ENCODE data around the gene FAM185A.
"Not testable (repeated sequence)": the region's sequence is repeated elsewhere in the genome, so short reads cannot be mapped to it uniquely, and the experiment has no call there.

FAM185A gene

DNA sequence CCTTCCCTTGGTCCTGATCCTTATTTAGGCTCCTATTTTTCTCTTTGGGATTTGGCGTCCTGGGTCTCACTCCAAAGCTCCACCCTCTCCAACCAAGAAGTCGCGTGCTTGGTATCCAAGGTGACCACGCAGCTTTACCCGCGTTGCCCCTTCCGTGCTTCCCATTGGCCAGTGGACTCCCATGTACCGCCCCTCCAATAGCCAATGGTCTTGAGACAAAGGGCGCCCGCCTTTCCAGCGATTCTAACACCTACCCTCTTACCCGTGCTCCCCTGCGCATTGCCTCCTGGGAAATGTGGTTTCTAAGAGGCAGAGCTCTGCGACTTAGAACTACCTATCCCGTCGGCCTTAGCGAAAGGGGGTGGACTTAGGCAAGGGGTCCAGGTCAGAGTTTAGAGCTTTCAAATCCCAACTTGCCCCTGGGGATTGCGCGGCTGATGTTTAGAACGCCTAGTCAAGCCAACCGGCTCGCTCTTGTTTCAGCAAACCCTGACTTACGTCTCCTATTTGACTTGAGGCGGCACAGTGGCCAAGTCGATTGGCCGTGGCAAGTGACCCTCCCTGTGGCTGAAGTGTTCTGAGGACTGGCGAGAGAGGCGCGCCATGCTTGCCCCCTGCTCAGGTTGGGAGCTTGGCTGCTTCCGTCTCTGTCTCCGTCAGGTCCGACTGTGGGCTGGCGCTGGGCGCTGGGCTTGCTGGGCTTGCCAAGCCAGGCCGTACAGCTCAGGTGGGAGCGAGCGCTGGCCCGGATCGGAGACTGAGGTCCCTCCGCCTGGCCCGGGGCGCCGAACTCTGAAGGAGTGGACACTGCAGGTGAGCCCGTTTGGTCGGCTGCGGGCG is at the start of gene FAM185A:
TSS of gene FAM185A (plus strand) at position 395 of the 840 bp plus-strand sequence. CDS start at position 604, 209 bp downstream.
- DNase-seq (ENCODE audit: low read depth): peak; percentile 90

- DNase-seq (ENCODE audit: low read depth): not testable (repeated sequence)
These were observed 35.6 kb upstream of the FAM185A start for GRCh38 chr7:102713011-102713690.

GRCh38 chr7:102713691-102714080 is 35.1 kb upstream of the FAM185A start:
- not testable (repeated sequence) for DNase-seq (ENCODE audit: low read depth)

DNA sequence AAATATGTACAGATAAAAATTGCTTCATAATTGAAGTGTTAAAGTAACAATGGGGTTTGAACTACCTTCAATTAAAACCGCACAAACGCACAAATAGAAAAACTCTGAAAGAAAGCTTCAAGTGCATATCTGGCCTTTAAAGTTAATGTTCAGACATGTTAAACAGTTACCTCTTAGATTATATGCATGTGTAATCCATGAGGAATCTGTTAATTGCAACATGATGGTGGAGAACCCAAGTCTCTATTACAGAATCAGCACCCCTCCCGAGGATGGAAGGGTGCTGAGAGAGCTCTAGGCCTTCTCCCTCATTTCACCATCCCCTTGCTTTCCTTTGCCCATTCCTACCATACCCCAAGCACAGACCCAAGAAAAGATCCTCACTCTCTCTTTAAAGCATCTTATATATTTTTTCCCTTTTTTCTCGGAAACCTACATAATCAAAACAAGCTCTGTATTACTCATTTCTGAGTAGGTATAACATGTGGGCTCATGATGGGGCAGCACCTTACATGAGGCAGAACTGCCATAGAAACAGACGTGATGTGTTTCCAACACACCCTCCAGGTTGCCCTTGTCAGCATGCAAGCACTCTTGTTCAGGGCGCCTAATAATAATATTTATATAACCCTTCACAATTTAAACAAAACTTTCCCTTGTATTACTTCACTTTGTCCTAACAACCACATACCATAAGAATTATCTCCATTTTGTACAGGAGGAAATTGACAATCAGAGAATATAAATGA is 33.9 kb upstream of the FAM185A start:
- not testable (repeated sequence) for DNase-seq (ENCODE audit: low read depth)

DNA sequence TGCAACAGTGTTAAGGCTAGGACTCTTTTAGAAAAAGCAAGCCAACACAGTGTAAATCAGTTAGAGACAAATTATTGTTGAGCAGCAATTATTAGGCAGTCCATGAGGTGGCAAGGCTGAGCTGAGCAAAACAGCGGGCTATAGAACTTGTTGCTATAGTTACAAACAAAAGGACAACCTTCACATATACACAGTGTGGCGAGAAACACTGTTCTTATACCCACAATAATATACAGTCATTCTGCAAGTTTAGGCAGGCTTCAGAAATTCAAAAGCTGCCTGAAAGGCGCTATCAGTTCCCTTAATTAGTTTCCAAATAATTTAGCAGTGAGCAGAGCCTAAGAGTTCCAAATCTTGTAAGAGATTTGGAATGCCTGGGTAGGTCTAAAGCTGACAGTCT is 33.1 kb upstream of the FAM185A start:
- not testable (repeated sequence) for DNase-seq (ENCODE audit: low read depth)

DNA sequence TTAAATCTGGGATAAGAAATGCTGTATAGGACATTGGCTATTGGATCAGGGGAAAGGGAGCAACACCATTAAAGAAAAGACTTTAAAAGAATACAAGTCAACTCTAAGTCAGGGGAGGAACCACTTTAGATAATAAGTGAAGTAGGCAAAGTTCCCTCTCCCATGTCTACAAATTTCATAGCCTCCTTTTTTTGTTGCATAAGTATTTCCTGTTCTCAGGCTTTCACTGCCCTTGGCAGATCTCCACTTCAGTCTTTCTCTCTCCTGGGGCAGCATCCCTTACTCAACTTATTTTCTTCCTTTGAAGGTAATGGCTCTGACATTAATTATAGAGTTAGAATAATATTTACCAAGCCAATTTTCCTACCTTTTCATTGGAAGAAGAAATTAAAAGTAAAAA is 30.3 kb upstream of the FAM185A start:
- DNase-seq (ENCODE audit: low read depth): not testable (repeated sequence)

DNA sequence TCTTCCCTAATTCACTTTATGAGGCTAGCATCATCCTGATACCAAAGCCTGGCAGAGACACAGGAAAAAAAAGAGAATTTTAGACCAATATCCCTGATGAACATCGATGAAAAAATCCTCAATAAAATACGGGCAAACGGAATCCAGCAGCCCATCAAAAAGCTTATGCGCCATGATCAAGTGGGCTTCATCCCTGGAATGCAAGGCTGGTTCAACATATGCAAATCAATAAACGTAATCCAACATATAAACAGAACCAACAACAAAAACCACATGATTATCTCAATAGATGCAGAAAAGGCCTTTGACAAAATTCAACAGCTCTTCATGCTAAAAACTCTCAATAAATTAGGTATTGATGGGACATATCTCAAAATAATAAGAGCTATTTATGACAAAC is 22.6 kb upstream of the FAM185A start:
- not testable (repeated sequence) for DNase-seq (ENCODE audit: low read depth)

- DNase-seq (ENCODE audit: low read depth): not testable (repeated sequence)
These were observed 19.1 kb upstream of the FAM185A start for GRCh38 chr7:102729670-102730069.

DNA sequence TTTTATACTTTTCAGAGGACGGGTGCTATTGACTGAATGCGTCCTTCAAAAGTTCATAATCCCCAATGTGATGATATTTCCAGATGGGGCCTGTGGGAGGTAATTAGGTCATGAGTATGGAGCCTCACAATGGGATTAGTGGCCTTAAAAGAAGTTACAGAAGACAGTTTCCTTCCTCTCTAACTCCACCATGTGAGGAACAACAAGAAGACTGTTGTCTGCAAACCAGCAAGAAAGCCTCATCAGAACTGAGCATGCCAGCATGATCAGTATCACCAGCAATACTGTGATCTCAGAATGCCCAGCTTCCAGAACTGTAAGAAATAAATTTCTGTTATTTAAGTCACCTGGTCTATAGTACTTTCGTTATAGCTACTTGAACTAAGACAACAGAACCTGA is 18.4 kb upstream of the FAM185A start:
- DNase-seq (ENCODE audit: low read depth): not testable (repeated sequence)

DNA sequence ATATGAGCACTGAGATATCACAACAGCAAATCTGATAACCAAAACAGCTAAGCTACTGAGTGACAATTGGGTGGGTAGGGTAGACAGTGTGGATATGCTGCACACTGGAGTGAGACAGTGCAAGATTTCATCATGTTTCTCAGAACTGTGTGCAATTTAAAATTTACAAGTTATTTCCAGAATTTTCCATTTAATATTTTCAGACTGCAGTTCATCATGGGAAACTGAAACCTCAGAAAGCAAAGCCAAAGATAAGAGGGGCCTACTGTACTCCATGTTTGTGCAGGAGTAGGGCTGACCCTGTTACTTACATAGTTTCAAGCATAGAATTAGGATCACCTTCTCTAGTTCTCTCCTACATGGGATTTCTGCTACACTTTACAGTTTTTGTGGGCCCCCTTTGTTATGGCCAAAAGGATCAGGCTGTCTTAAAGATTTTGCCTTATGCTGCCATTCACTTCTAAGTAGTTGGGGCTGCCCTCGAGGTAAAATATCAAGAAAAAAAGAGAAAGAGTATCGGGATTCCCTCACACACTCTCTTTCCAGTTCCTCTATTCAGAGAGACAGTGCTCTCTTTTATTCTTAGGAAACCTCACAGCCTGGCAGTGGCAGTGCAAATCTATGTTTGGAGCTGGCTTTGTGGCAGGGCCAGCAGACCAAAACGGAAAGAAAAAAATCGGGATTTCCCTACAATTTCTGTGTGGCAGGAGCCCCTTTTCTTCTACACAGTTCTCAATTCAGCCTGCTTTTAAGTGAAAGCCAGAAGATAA is 6.6 kb upstream of the FAM185A start:
- DNase-seq (ENCODE audit: low read depth): not testable (repeated sequence)

- not testable (repeated sequence) for DNase-seq (ENCODE audit: low read depth)
These were observed 4.9 kb upstream of the FAM185A start for GRCh38 chr7:102743861-102744260.

GRCh38 chr7:102745494-102746288 is 3.1 kb upstream of the FAM185A start:
- DNase-seq (ENCODE audit: low read depth): not testable (repeated sequence)

DNA sequence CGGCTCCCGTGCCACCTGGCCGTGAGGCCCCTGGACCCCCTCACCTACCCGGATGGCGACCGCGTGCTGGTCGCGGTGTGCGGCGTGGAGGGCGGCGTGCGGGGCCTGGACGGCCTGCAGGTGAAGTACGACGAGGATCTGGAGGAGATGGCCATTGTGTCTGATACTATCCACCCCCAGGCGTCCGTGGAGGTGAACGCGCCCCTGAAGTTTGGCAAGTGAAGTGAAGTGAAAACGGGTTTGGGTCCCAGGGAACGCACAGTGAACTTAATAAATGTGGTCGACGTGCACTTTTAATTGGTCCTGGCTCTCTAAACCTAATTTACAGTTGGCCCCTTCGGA is 617 bp downstream of the FAM185A start:
- not testable (repeated sequence) for DNase-seq (ENCODE audit: low read depth)

- not testable (repeated sequence) for DNase-seq (ENCODE audit: low read depth)
These were observed 9.4 kb downstream of the FAM185A start for GRCh38 chr7:102758227-102758626.

DNA sequence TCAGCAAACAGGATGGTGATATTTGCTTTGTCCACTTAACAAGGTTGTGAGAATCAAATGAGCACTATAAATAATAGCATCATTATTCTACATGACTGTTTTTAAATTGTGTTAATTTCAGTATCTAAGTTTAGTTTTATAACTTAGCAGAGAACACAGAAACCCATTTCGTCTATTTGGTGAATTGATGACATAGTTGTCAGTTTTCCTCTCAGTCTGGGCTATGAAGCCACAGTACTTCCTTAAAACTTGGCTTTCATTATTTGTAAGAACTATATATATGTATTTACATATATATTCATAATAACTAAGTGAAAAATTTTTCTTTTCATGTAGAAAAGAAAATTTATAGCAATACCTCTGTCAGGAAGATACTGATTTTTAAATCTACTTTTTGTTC is 11.1 kb downstream of the FAM185A start:
- not testable (repeated sequence) for DNase-seq (ENCODE audit: low read depth)

DNA sequence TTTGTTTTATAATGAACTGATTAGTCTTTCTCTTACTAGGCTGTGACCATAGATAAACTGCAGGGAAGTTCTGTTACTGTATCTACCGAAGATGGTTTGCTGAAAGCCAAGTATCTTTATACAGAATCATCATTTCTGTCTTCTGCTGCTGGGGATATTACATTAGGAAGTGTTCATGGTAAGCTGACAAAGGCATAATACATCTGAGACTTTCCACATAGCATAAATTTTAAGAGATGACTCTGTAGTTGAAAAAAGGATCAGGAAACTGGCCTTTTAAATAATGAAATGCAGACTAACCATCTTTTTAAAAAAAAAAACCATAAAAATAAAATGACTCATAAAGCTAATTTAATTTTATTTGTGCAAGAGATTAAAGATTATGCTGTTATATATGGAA is 12.4 kb downstream of the FAM185A start:
- DNase-seq (ENCODE audit: low read depth): not testable (repeated sequence)

- not testable (repeated sequence) for DNase-seq (ENCODE audit: low read depth)
These were observed 14.6 kb downstream of the FAM185A start for GRCh38 chr7:102763295-102763905.

GRCh38 chr7:102769657-102770192 is 20.9 kb downstream of the FAM185A start:
- not testable (repeated sequence) for DNase-seq (ENCODE audit: low read depth)

DNA sequence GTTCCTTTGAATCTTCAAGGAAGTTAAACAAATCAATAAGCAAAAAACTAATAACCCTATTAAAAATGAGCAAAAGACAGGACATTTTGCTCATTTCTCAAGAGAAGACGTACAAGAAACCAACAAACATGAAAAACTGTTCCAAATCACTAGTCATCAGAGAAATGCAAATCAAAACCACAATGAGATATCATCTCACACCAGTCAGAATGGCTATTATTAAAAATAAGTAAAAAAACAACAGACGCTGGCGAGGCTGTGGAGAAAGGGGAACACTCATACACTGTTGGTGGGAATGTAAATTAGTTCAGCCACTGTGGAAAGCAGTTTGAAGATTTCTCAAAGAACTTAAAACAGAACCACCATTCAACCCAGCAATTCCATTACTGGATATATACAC is 21.7 kb downstream of the FAM185A start:
- DNase-seq (ENCODE audit: low read depth): not testable (repeated sequence)

DNA sequence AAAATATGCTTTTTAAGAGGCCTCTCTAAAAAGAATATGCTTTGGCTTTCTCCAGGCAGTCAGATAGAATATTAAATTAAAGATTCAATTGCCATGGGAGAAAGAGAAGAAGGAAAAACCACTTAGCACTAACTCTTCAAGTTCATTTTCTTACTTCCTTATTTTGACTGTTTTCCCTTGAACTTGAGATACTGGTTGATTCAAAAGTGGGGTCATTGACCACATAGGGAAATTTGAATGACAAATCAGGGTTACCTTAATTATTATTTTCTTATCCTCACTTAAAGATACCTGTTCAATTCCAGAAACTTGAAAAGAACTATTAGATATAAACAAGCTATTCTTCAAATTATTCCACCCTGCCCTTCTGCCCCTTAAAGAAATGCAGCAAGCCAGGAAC is 27.4 kb downstream of the FAM185A start:
- not testable (repeated sequence) for DNase-seq (ENCODE audit: low read depth)

Data from HS-27A (cell line).